HG03439 (cell line): ENCODE measurements around the gene LDB1.

Experiments
- ATAC-seq: cut with Tn5 transposase; IDR thresholded peaks from one replicate; pipeline ENCODE4 v1.9.1; 2021; ENCODE audit warnings: mild to moderate bottlenecking, moderate library complexity; ENCODE audit not compliant: unreplicated experiment

LDB1 gene, protein sequence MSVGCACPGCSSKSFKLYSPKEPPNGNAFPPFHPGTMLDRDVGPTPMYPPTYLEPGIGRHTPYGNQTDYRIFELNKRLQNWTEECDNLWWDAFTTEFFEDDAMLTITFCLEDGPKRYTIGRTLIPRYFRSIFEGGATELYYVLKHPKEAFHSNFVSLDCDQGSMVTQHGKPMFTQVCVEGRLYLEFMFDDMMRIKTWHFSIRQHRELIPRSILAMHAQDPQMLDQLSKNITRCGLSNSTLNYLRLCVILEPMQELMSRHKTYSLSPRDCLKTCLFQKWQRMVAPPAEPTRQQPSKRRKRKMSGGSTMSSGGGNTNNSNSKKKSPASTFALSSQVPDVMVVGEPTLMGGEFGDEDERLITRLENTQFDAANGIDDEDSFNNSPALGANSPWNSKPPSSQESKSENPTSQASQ

GRCh38 chr10:102120142-102120990, at the start of gene LDB1:
Gene LDB1 (minus strand): TSS chr10:102120368. CDS start chr10:102120110, 258 bp downstream.
- ATAC-seq: peak; percentile 57

DNA sequence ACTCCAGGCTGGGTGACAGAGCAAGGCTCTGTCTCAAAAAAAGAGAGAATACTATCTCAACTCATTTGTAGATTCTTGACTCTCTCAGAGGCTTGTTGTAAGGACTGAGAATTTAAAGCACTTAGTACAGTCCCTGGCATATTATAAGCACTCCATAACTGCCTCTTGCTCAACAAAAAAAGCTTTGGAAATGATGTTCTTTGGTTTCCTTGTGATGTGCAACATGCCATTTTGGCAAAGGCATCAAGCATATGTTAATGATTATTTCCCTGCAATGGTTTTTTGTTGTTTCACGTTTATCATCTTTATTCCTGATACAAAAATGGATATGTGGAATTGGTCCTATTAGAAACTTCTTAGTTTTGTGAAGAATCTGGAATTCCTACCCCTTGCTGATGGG, 47.7 kb upstream of the LDB1 start:
- no peak for ATAC-seq

- no peak for ATAC-seq
Measured at GRCh38 chr10:102163342-102163989, 43.3 kb upstream of the LDB1 start.

DNA sequence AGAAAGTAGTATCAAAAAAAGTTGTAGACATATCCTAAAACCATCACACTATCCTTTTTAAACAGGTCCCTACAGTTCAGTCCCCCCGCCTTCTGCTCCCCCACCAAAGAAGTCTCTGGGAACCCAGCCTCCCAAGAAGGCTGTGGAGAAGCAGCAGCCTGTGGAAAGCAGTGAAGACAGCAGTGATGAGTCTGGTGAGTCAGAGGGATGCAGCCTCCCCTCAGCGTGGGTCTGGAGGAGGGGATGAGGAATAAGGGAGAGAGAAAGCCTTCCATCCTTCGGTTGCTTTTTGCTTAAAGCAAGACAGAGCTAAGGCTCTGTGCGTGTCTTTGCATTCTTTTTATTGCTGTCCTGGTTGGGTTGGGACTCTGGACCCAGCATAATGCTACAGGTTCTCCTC, 39.7 kb upstream of the LDB1 start:
- ATAC-seq: no peak

DNA sequence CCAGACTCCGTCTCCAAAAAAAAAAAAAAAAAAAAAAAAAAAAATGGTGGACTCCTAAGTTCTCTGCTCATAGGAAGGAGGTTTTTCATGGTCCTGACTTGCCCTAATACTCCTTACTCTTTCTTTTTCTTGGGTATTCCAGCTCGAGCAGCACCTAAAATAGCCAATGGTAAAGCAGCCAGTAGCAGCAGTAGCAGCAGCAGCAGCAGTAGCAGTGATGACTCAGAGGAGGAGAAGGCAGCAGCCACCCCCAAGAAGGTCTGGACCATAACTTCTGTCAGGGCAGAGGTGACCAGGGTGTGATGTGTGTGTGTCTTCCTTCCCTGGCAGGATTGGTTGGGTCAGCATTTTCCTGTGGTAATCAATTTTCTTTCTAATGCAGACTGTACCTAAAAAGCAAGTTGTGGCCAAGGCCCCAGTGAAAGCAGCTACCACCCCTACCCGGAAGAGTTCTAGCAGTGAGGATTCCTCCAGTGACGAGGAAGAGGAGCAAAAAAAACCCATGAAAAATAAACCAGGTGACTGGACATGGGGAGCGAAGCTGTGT, 39.0 kb upstream of the LDB1 start:
- no peak for ATAC-seq

DNA sequence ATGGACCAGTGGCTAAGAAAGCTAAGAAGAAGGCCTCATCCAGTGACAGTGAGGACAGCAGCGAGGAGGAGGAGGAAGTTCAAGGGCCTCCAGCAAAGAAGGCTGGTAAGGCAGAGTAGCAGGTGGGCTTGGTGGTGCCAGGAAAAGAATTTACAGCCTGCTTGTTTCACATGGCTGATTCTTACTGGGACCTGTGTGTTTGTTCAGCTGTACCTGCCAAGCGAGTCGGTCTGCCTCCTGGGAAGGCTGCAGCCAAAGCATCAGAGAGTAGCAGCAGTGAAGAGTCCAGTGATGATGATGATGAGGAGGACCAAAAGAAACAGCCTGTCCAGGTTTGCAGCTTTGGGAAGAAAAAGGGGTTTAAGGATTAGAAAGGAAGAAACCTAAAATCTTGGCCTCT, 37.1 kb upstream of the LDB1 start:
- ATAC-seq: no peak

- no peak for ATAC-seq
Measured at GRCh38 chr10:102154466-102155116, 34.4 kb upstream of the LDB1 start.

DNA sequence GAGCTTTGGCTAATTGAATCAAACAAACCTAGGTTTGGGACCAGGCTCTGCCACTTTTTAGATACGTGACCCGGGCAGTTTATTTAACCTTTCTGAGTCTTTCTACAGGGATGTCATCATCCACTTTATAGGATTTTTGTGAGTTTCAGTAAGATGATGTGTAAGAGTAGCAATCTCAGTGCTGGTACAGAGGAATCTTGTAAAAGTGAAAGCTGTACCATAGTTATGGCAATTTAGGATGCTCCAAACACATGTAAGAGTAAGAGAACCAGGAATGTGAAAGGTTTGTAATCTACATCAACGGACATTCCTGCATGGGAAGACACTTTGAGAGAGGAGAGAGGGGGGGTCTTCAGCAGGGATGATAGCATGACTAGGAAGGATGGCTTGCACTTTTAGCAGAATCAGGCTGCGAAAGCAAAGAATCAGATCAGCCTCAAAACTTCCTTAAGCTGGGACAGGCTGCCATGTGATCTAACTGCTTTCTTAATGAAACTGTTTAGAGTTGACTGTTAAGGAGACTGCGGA, 33.0 kb upstream of the LDB1 start:
- no peak for ATAC-seq

- peak; percentile 21 for ATAC-seq
Measured at GRCh38 chr10:102152545-102152890, 32.4 kb upstream of the LDB1 start.

GRCh38 chr10:102151774-102152544, 31.8 kb upstream of the LDB1 start, which contains the start of gene NOLC1:
Gene NOLC1 (plus strand): TSS chr10:102152389. CDS start chr10:102152411, 22 bp downstream.
- peak; percentile 91 for ATAC-seq

- ATAC-seq: no peak
Measured at GRCh38 chr10:102150970-102151773, 31.0 kb upstream of the LDB1 start.

GRCh38 chr10:102148275-102148674, 28.1 kb upstream of the LDB1 start:
- no peak for ATAC-seq

DNA sequence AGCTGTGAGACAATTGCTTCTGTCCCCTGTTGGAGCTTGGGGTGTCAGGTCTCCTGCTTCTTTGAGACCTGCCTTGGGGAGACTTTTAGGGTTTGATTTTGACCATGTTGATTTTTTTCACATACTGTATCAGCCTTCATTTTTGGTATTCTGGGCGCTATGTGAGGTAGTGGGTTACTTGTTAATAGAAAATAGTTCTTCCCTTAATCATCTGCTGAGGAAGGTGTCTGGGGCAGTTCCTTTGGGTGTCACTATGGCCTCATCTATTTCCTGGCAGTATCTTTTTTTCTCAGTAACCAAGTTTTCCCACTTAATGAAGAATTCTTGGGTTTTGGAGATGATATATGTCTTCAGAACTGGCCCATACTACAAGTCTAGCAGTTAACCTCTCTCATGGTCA, 27.4 kb upstream of the LDB1 start:
- ATAC-seq: no peak

- no peak for ATAC-seq
Measured at GRCh38 chr10:102146971-102147428, 26.8 kb upstream of the LDB1 start.

DNA sequence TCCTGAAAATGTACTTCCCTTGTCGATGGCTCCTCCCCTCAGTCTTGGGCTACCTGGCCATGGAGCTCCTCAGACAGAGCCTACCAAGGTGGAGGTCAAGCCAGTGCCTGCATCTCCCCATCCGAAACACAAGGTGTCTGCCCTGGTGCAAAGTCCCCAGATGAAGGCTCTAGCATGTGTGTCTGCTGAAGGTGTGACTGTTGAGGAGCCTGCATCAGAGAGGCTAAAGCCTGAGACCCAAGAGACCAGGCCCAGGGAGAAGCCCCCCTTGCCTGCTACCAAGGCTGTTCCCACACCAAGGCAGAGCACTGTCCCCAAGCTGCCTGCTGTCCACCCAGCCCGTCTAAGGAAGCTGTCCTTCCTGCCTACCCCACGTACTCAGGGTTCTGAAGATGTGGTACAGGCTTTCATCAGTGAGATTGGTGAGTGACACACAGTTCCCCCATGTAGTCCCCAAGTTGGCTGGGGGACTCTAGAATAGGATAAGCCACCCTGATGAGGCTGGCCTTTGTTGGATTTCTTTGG, 21.5 kb upstream of the LDB1 start:
- no peak for ATAC-seq

GRCh38 chr10:102140913-102141540, 20.9 kb upstream of the LDB1 start:
- ATAC-seq: no peak

GRCh38 chr10:102140218-102140617, 20.1 kb upstream of the LDB1 start:
- ATAC-seq: no peak
